Muscle of arm (tissue), 14 donors: ENCODE measurements around the gene SMIM3. TPM values are rescaled to one million over a fixed set of nuclear protein-coding genes. Genes with fewer than 3 reads are reported as not detected.
A peak's percentile ranks its signal among the peaks of the same experiment; 100 is the strongest.
"Not testable (repeated sequence)": the region's sequence is repeated elsewhere in the genome, so short reads cannot be mapped to it uniquely, and the experiment has no call there.

Experiments
- DNase-seq: peaks from one replicate; pipeline ENCODE4 v3.0.0-alpha.2; 2013
- long read RNA-seq, 11 donors: transcript quantifications; one replicate each; lab custom pipeline, GENCODE V29; 2026
- polyA plus RNA-seq, 12 donors: library from polyadenylated mRNA; unstranded; fragments of 120-200 nt; gene quantifications; one replicate each; pipeline ENCODE4 v1.2.1, GENCODE V29; 2013; ENCODE audit not compliant: insufficient read length in 12 of 12

Gene SMIM3
- 10 to 100 TPM in 2 of 12 donors, 1 to 10 TPM in 9, not detected in 1; 6.3 to 10.6 (median 8.1) TPM for polyA plus RNA-seq
- long read RNA-seq, donor 1, transcript SMIM3-201 (2 exons, 2,332 nt): major isoform, 23 of 23 reads
- long read RNA-seq, donor 1, partial matches to known transcripts: 0 of 23 reads
- long read RNA-seq, donor 1, other reads (novel, unspliced or antisense): 0 of 23 reads
- long read RNA-seq, donor 2, transcript SMIM3-201 (2 exons, 2,332 nt): major isoform, 5 of 5 reads
- long read RNA-seq, donor 2, partial matches to known transcripts: 0 of 5 reads
- long read RNA-seq, donor 2, other reads (novel, unspliced or antisense): 0 of 5 reads
- long read RNA-seq, donor 3, partial matches to known transcripts: 0 of 4 reads
- long read RNA-seq, donor 3, other reads (novel, unspliced or antisense): 0 of 4 reads
- long read RNA-seq, donor 4, partial matches to known transcripts: 0 of 2 reads
- long read RNA-seq, donor 4, other reads (novel, unspliced or antisense): 0 of 2 reads
- long read RNA-seq, donor 5, transcript SMIM3-201 (2 exons, 2,332 nt): major isoform, 5 of 5 reads
- long read RNA-seq, donor 5, partial matches to known transcripts: 0 of 5 reads
- long read RNA-seq, donor 5, other reads (novel, unspliced or antisense): 0 of 5 reads
- long read RNA-seq, donor 6, partial matches to known transcripts: 0 of 3 reads
- long read RNA-seq, donor 6, other reads (novel, unspliced or antisense): 0 of 3 reads
- long read RNA-seq, donor 7, partial matches to known transcripts: 0 of 4 reads
- long read RNA-seq, donor 7, other reads (novel, unspliced or antisense): 0 of 4 reads
- long read RNA-seq, donor 8, transcript SMIM3-201 (2 exons, 2,332 nt): major isoform, 7 of 7 reads
- long read RNA-seq, donor 8, partial matches to known transcripts: 0 of 7 reads
- long read RNA-seq, donor 8, other reads (novel, unspliced or antisense): 0 of 7 reads
- long read RNA-seq, donor 9, partial matches to known transcripts: 8 of 11 reads
- long read RNA-seq, donor 9, other reads (novel, unspliced or antisense): 0 of 11 reads
- long read RNA-seq, donor 10, partial matches to known transcripts: 0 of 4 reads
- long read RNA-seq, donor 10, other reads (novel, unspliced or antisense): 0 of 4 reads
- long read RNA-seq, donor 11, transcript SMIM3-201 (2 exons, 2,332 nt): major isoform, 8 of 8 reads
- long read RNA-seq, donor 11, partial matches to known transcripts: 0 of 8 reads
- long read RNA-seq, donor 11, other reads (novel, unspliced or antisense): 0 of 8 reads

- DNase-seq: peak; percentile 77
Observed at GRCh38 chr5:150778517-150779396, at the start of gene SMIM3. Gene SMIM3, plus strand, starts transcription at chr5:150778757. Its CDS starts 16,684 bp downstream, at chr5:150795441.

- no peak for DNase-seq
Observed at GRCh38 chr5:150729859-150730258, 48.7 kb upstream of the SMIM3 start.

- no peak for DNase-seq
Observed at GRCh38 chr5:150731669-150732242, 46.8 kb upstream of the SMIM3 start.

GRCh38 chr5:150734579-150735384 is 43.8 kb upstream of the SMIM3 start:
- DNase-seq: peak; percentile 24

GRCh38 chr5:150738862-150739261 is 39.7 kb upstream of the SMIM3 start:
- no peak for DNase-seq

GRCh38 chr5:150740992-150741391 is 37.6 kb upstream of the SMIM3 start:
- DNase-seq: no peak

- DNase-seq: not testable (repeated sequence)
Observed at GRCh38 chr5:150742455-150743141, 36.0 kb upstream of the SMIM3 start.

- DNase-seq: not testable (repeated sequence)
Observed at GRCh38 chr5:150743142-150743488, 35.4 kb upstream of the SMIM3 start.

- no peak for DNase-seq
Observed at GRCh38 chr5:150750469-150750868, 28.1 kb upstream of the SMIM3 start.

GRCh38 chr5:150751096-150751891 is 27.3 kb upstream of the SMIM3 start:
- DNase-seq: no peak

- no peak for DNase-seq
Observed at GRCh38 chr5:150753463-150753862, 25.1 kb upstream of the SMIM3 start.

- DNase-seq: no peak
Observed at GRCh38 chr5:150753863-150754262, 24.7 kb upstream of the SMIM3 start.

- no peak for DNase-seq
Observed at GRCh38 chr5:150757087-150757649, 21.4 kb upstream of the SMIM3 start.

- no peak for DNase-seq
Observed at GRCh38 chr5:150758203-150758530, 20.4 kb upstream of the SMIM3 start.

GRCh38 chr5:150758531-150759333 is 19.8 kb upstream of the SMIM3 start, which contains the start of gene DCTN4:
Gene DCTN4, minus strand, starts transcription at chr5:150759017. Its CDS starts 24 bp downstream, at chr5:150758993.
- DNase-seq: peak; percentile 99

GRCh38 chr5:150759334-150759583 is 19.3 kb upstream of the SMIM3 start:
- DNase-seq: no peak

- no peak for DNase-seq
Observed at GRCh38 chr5:150762211-150762610, 16.3 kb upstream of the SMIM3 start.
